HG03066 (cell line): ENCODE measurements around the gene OTULINL.

Experiments used
- ATAC-seq: cut with Tn5 transposase; IDR thresholded peaks from one replicate; pipeline ENCODE4 v1.9.1; 2021; ENCODE audit warnings: low read depth; ENCODE audit not compliant: unreplicated experiment

Gene OTULINL

DNA sequence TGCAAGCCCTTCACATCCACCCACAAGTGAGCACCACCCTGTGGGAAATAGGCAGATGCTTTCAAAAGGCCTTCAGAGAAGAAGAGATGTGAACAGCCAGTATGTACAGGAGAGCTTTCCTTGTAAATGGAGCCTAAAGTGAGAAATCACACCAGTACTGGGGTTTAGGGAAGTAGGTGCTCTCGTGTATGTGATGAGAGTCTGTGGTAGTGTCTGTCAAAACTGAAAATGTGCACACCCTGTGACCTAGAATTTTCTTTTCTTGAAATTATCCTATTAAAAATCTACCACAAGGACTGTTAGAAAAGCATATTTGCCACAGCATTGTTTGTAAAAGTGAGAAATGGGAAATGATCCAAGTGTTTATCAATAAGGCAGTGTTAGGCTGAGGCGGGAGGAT is 16.6 kb downstream of the OTULINL start:
- no peak for ATAC-seq

DNA sequence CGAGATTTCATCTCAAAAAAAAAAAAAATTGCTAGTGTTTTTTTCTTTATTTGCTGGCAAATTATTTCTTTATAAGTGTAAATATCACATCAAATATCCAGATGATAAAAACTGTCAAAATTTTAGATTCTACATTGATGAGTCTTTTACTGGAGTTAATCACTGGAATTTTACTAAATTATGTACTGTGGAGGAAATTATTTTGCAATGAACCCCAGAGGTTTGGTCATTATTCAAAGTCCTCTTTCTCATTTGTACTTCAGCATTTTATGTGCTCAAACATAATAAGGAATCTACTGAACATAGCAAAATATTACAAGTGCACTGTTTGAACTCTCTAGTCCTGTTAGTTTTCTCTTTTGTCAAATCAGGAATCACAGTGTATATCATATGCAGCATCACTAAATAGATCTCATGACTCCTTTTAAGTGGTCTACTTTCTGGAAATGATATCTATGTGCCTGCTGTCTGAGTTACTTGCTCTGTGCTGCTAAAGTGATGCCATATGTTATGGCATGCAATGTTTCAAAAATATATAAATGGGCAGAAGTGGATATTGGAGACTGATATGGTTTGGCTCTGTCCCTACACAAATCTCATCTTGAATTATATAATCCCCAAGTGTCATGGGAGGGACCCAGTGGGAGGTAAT is 18.0 kb downstream of the OTULINL start:
- no peak for ATAC-seq

DNA sequence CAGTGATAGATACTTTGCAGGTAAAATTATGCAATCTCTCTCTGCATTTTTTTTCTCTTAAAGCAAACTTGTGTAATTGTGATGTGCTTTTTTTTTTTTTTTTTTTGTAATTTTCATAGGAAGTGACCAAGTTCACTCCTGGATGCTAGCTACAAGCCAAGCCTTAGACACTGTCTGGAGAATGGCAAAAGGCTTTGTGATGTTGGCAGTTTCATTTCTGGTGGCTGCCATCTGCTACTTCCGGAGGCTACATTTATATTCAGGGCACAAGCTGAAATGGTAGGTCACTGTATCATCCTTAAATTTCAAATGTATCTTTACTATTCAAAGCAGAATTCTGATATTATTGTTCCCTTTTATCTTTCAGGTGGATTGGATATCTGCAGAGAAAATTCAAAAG is 19.3 kb downstream of the OTULINL start:
- no peak for ATAC-seq

DNA sequence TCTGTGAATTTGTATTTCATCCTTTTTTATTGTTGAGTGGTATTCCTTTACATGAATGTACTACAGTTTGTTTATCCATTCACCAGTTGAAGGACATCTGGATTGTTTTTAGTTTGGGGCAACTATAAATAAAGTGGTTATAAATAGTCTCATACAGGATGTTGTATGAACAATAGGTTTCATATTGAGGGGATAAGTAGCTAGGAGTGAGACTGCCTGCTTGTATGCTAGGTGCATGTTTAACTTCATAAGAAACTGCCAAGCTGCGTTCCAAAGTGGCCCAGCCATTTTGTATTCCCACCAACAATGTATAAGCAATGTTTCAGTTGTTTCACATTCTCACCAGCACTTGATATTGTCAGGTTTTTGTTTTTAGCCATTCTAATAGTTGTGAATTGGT is 21.5 kb downstream of the OTULINL start:
- ATAC-seq = no peak

DNA sequence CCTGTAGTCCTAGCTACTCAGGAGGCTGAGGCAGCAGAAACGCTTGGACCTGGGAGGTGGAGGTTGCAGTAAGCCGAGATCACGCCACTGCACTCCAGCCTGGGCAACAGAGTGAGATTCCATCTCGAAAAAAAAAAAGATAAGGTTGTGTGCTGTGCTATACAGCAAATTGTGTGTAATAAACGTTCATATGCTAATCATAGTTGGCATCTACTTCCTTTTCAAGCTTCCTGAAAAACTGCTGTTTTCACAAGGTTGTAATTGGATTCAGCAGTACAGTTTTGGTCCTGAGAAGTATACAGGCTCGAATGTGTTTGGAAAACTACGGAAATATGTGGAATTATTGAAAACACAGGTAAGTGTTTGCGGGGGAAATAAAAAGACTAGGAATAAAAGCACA is 25.5 kb downstream of the OTULINL start:
- no peak for ATAC-seq

DNA sequence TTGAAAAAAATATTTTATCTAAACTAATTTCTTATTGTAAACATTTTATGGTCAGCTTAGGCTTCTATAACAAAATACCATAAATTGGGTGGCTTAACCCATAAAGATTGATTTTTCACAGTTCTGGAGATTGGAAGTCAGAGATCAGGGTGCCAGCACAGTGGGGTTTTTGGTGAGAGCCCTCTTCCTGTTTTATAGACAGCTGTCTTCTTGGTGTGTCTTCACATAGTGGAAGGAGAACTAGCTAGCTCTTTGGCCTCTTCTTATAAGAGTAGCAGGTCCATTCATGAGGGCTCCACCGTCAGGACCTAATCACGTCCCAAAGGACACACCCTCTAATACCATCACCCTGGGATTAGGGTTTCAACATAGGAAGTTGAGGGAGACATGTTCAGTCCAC is 26.6 kb downstream of the OTULINL start:
- ATAC-seq = no peak

DNA sequence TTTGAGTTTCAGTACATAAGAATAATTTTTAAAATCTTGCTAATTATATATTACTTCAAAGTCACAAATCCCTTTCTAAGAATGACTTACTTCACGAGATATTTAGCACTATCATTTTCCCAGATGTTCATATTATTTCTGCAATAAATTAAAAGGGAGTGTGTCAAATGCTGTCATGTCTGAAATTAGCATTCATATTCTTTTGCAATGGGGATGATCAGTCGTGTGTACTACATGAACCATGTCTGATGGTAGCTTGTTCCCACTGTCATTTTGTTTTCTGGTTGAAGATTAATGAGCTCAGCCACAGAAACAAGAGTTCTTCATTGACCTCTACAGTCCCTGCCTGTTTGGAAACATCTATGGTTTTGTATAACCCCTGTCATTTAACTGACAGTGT is 30.1 kb downstream of the OTULINL start:
- no peak for ATAC-seq

DNA sequence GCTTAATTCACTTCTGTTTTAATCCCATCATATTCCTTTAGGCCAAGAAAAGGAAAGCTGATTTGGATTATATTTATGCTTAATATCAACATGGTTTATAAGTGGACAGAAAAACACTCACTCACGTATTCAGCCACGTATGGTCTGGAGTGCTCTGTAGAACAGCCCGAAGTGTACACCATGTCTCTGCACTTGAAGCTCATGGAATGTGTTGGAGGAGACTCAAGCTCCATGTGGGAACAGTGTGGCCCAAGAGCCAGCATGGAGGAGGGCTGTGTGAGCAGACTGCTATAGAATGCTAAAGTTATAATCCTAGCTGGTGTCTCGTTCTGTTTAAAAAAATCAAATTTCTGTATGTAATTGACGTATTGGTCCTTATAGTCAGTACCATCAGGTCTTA is 32.9 kb downstream of the OTULINL start:
- ATAC-seq = no peak

DNA sequence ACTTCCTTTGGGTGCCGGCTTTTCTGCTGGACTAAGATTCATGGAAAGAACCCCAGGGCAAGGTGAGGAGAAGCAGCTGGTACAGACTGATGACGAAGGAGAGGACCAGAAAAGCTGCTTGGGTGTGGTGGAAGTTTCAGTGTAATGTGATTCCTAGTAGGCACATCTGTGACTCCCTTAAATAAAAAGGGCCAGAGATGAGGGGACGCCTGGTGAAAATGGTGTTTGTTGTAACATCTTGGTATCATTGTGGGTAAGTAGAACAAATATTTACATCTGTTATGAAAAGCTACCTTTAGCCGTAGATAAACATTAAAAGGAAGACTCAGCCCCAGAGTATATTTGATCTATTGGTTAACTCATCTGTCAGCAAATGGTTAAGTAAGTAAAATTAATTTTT is 33.8 kb downstream of the OTULINL start:
- no peak for ATAC-seq

DNA sequence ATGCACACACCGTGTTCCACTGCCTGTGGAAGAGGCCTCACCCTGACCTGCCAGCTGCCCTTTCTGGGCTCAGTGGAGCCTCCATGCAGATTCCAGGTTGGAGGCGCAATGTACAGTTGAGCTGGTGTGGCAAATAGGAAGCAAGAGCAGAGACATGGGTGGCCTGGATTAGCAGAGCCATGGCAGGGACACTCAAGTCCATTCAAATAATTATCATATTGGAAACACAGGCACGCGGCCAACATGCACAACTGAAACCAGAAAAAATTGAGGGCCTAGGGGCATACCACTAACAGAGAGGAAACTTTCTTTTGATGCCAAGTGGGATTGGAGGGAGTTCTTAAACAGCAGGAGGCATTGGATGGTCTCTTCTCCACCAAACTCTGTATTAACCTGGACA is 35.8 kb downstream of the OTULINL start:
- no peak for ATAC-seq

DNA sequence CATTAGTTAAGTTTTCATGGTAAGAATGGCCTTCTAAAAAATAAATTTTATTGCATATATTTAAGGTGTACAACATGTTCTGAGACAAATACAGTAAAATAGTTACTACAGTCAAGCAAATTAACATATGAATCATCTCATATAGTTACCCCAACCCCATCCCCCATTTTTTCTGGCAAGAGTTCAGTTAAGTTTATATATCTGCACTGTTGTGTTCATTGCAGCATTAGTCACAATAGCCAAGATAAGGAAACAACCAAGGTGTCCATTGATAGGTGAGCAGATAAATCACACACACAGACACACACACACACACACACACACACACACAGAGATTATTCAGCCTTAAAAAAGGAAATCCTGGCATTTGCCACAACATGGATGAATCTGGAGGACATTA is 45.7 kb downstream of the OTULINL start:
- ATAC-seq = no peak

DNA sequence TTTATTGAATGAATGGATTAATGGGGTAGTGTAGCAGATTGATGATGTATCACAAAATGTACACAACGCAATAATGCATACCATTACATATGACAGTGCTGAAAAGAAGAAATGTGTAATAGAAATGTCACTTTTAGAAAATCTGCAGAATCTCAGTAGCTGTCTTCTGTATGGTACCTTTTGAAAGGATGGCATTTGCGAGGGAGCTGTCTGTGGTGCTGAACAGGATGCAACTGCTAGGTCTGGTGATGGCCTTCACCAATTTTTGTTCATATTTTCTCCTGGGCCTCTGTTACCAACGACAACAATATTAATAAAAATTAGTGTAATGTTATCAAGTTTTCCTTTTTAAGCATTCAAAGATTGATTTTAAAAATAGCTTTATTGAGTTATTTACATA is 46.8 kb downstream of the OTULINL start:
- no peak for ATAC-seq

DNA sequence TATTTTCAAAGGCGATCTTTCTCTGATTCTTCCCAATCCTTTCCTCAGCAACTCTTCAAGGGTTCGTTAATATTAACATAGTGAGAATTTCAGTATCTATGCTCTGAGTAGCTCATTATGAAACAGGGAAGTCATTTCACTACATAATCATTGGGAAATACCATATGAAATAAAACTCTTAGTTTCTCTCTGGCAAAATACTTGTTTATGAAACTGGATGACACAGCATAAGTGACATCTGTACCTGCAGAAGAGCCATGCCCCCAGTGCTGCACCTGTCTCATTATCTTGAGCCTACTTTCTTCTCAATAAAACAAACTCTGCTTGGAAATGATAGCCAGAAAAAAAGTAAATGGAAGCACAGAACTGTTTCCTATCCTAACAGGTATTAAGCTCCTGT is 49.1 kb downstream of the OTULINL start:
- ATAC-seq = no peak

DNA sequence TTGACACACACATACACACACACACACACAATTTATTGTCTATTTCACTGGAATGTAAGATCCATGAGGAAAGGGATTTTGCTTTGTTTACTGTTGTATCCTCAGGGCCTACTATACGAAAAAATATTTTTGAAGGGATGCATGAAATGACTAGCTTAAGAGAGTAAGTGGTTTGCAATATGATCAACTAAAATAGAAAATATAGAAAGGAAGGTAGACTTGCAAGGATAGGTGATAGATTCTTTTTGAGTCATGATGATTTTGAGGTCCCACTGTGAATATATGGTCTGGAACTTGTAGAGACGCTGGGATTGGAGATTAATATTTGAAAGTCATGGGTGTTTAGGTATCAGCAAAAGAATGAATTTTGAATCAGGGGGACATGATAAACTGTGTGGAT is 54.1 kb downstream of the OTULINL start:
- no peak for ATAC-seq

DNA sequence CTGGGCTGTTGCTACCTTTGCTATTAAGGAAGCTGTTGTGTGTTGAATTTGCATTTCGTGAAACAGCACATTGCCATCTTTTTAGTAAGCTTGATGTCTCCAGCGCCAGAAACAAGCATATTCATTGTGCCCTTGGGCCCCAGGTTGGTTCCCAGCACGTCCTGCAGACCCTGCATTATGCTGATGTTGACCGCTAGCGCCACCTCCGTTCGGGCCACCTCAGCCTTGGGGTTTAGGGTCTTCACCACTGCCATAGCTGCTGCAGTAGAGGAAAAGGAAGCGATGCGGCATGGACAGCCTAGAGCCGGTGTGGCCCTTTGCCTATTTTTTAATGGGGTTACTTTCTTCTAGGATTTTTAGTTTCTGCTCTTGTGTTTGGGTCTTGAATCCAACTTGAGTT is 59.2 kb downstream of the OTULINL start:
- ATAC-seq = no peak

DNA sequence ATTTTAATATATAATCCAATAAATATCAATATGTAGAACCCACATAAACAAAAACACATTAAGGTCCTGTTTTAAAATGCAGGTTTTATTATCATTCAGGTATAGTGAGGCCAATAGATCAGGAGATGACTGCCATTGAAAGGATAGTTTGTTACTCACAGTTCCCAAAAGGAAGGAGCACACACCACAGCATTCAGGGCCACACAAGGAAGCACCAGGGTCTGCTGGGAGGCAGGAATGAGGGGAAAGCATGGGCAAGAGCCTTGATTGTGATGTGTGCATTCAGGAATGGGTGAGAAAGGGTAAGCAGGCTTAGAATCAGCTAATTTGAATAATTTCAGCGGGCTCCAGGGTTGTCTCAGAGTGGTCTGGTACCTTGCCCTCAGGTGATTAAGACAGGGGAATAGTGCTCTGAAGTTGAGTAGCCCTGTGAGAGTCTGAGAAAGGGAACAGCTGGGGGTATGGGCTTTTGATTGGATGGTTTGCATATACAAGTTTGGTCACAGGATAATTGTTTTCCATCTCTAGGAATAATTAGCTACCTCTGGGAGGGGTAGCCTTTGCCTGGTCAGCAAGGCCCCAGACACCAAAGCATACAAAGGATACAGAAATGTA is 63.1 kb downstream of the OTULINL start:
- no peak for ATAC-seq

DNA sequence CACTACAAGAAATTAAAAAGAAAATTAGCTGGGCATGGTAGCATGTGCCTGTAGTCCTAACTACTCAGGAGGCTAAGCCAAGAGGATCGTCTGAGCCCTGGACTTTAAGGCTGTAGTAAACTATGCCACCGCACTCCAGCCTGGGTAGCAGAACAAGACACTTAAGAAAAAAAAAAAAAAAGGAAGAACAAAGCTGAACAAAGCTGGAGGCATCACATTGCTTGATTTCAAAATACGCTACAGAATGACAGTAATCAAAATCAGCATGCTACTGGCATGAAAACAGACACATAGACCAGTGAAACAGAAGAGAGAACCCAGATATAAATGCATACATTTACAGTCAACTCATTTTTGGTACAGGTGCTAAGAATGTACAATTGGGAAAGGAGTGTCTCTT is 68.5 kb downstream of the OTULINL start:
- ATAC-seq = no peak

DNA sequence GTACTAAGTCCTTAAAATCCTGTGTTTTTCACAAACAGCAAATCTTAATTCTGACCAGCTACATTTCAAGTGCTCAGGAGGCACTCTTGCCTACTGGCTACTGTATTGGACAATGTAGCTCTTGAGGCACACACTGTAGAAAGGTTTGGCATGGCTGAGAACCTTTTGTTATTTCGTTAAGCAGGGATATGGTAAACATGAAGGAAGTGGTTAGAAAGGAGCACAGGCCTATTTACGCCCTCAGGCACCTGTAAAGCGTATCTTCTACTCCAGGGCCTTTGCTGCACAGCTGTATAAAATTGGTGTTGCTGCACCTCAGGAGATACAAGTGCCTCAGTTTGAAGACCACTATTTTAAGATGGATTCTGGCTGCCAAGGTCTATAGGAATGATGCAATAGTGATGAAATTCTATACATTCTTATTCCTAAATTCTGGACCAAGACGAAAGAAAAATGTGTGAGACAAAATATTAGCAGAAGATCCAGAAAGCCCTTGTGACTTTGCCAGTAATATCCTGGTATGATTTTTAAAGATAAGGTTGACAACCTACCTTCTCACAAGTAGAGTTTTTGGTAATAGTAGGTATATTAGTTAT is 73.7 kb downstream of the OTULINL start:
- no peak for ATAC-seq

DNA sequence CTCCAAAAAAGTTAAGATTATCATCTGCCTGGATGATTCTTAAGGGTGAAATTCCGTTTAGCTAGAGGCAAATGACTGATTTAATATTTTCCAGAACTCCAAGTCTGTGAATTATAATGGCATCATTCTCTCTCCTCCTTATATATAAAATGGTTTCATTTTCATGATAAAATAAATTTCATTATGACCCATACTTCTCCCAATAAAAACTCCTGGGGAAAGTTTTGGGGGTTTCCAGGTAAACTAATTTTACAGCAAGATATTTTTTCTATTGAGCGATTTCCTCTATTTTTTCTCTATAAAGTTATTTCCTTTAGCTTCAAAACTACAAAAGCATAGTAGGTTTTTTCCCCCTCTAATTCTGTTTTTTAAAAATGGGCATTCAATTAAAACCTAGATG is 75.3 kb downstream of the OTULINL start:
- ATAC-seq = no peak

DNA sequence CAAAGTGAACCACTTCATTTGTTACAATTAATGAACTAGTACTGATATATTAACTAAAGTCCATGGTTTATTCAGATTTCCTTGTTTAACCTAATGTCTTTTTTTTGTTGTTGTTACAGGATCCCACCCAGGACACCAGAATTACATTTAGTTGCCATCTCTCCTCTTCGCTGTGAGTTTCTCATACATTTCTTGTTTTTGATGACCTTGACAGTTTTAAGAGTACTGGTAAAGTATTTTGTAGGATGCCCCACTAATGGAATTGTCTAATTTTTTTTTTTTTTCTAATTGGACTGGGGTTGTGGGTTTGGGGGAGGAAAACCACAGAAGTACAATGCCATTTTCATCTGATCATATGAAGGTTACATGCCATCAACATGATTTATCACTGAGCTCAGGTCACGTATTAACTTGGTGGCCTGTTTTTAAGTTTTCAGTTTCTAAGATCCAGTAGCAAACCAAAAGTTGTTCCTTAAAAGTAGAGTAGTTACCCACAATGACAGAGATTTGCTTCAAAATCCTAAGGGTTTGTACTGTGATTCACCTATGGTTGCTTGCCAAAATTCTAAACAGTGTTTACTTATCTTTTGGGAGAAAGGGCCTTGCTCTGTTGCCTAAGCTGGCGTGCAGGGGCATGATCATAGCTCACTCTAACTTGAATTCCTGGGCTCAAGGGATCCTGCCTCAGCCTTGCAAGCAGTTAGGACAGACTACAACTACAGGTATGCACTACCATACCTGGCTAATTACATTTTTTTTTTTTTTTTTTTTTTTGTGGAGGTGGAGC is 78.4 kb downstream of the OTULINL start:
- no peak for ATAC-seq

DNA sequence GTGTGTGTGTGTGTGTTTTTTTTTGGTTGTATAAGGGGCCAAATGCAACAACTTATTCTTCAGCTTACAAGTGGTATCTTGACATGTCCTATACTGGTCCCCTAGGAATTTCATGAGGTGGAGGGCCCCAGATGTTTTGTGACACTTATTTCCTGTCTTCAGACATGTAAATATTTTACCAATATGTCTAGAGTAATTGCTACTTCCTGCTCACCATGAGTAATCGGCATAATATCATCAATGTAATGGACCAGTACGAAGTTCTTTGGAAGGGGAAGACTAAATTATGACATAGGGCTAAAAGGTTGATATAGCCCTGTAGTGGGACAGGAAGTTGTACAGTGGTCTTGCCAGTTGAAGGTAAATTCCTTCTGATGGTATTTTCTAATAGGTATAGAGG is 79.2 kb downstream of the OTULINL start:
- no peak for ATAC-seq
